DOHH2 (cell line): ENCODE data around the gene VANGL2.

Source experiments
- H3F3A ChIP-seq: fragments of 200-600 bp; sonication (generic), shearing (Covaris generic); 2 replicates; pipeline ENCODE4 v1.6.0; 2016; ENCODE audit warnings: antibody characterized with exemption, mild to moderate bottlenecking; ENCODE audit not compliant: control insufficient read depth, insufficient read depth
- H3K27ac ChIP-seq: fragments of 200-600 bp; sonication (generic); 2 replicates; pipeline ENCODE4 v1.5.1; 2014; ENCODE audit warnings: low read depth, mild to moderate bottlenecking, low read length, moderate library complexity
- H3K27me3 ChIP-seq: fragments of 200-600 bp; sonication (generic); 2 replicates; pipeline ENCODE4 v1.6.1; 2014; ENCODE audit warnings: mild to moderate bottlenecking, low read length, mixed read lengths; ENCODE audit not compliant: control insufficient read depth
- H3K36me3 ChIP-seq: fragments of 200-600 bp; sonication (generic); 2 replicates; pipeline ENCODE4 v1.6.1; 2014; ENCODE audit warnings: mild to moderate bottlenecking, low read length, moderate library complexity, mixed read lengths; ENCODE audit not compliant: control insufficient read depth
- H3K4me1 ChIP-seq: fragments of 200-600 bp; sonication (generic); 2 replicates; pipeline ENCODE4 v1.6.1; 2014; ENCODE audit warnings: mild to moderate bottlenecking, low read length, mixed read lengths; ENCODE audit not compliant: control insufficient read depth
- H3K4me2 ChIP-seq: fragments of 200-600 bp; sonication (generic); 2 replicates; pipeline ENCODE4 v1.6.0; 2014; ENCODE audit warnings: mild to moderate bottlenecking, low read length, moderate library complexity
- H3K4me3 ChIP-seq: fragments of 200-600 bp; sonication (generic); 2 replicates; pipeline ENCODE4 v1.5.1; 2014; ENCODE audit warnings: mild to moderate bottlenecking, low read length, mixed read lengths
- H3K79me2 ChIP-seq: fragments of 200-600 bp; sonication (generic); 2 replicates; pipeline ENCODE4 v1.6.1; 2014; ENCODE audit warnings: mild to moderate bottlenecking, low read length, mixed read lengths; ENCODE audit not compliant: control insufficient read depth
- H3K9me2 ChIP-seq: fragments of 200-600 bp; sonication (generic); replicated peaks from 2 replicates; pipeline ENCODE4 v1.6.1; 2014; ENCODE audit warnings: mild to moderate bottlenecking, low read length, mixed read lengths; ENCODE audit not compliant: control insufficient read depth
- H3K9me3 ChIP-seq: fragments of 200-600 bp; sonication (generic); 2 replicates; pipeline ENCODE4 v1.6.1; 2014; ENCODE audit warnings: antibody characterized with exemption, low read length, mixed read lengths; ENCODE audit not compliant: control insufficient read depth, insufficient read depth
- H4K20me1 ChIP-seq: fragments of 200-600 bp; sonication (generic); 2 replicates; pipeline ENCODE4 v1.6.0; 2014; ENCODE audit warnings: low read depth, mild to moderate bottlenecking, antibody characterized with exemption, low read length, moderate library complexity; ENCODE audit not compliant: control insufficient read depth, insufficient read depth
- CTCF ChIP-seq: fragments of 200-600 bp; sonication (generic); IDR thresholded peaks from one replicate; pipeline ENCODE4 v1.5.1; 2014; ENCODE audit warnings: antibody characterized with exemption, mild to moderate bottlenecking, low read depth, low read length; ENCODE audit not compliant: poor library complexity, severe bottlenecking
- EZH2phosphoT487 ChIP-seq: fragments of 200-600 bp; sonication (generic); IDR thresholded peaks from 2 replicates; pipeline ENCODE4 v1.6.1; 2017; ENCODE audit warnings: borderline replicate concordance, mild to moderate bottlenecking, antibody characterized with exemption, low read length, moderate library complexity, mixed read lengths

VANGL2 gene

GRCh38 chr1:160366731-160367515, 33.4 kb upstream of the VANGL2 start, which contains the start of gene NHLH1:
Gene NHLH1, plus strand, starts transcription at chr1:160367071. Its CDS starts 3,661 bp downstream, at chr1:160370732.
- H3F3A ChIP-seq = no peaks in the 10 kb centered on the region
- no peaks in the 10 kb centered on the region for H3K79me2 ChIP-seq
- H3K4me3 ChIP-seq = no peak within 1 kb of the TSS
- no peaks in the 10 kb centered on the region for H3K4me1 ChIP-seq
- no peak within 1 kb of the TSS for H3K27ac ChIP-seq
- H3K4me2 ChIP-seq = no peak within 1 kb of the TSS
- no peaks in the 10 kb centered on the region for H3K36me3 ChIP-seq
- H3K27me3 ChIP-seq = peaks cover 20% of the 10 kb centered on the region
- TF ChIP-seq CTCF (no peak), EZH2phosphoT487 (no peak)
- H4K20me1 ChIP-seq = no peaks in the 10 kb centered on the region
- no peaks in the 10 kb centered on the region for H3K9me2 ChIP-seq
- no peaks in the 10 kb centered on the region for H3K9me3 ChIP-seq

- H3K4me1 ChIP-seq = no peaks in the 10 kb centered on the region
- no peaks in the 10 kb centered on the region for H3K9me2 ChIP-seq
- H3K79me2 ChIP-seq = no peaks in the 10 kb centered on the region
- H3F3A ChIP-seq = no peaks in the 10 kb centered on the region
- peaks cover 20% of the 10 kb centered on the region for H3K27me3 ChIP-seq
- TF ChIP-seq EZH2phosphoT487 (no peak), CTCF (no peak)
- H3K27ac ChIP-seq = no peak overlapping the region
- no peak overlapping the region for H3K4me2 ChIP-seq
- no peaks in the 10 kb centered on the region for H4K20me1 ChIP-seq
- H3K4me3 ChIP-seq = no peak overlapping the region
- H3K36me3 ChIP-seq = no peaks in the 10 kb centered on the region
- H3K9me3 ChIP-seq = no peaks in the 10 kb centered on the region
Measured at GRCh38 chr1:160367516-160367900, 32.9 kb upstream of the VANGL2 start.

GRCh38 chr1:160367934-160368923, 32.1 kb upstream of the VANGL2 start:
- no peaks in the 10 kb centered on the region for H3F3A ChIP-seq
- no peak overlapping the region for H3K27ac ChIP-seq
- no peaks in the 10 kb centered on the region for H3K36me3 ChIP-seq
- no peak overlapping the region for H3K4me3 ChIP-seq
- H3K9me2 ChIP-seq = no peaks in the 10 kb centered on the region
- H4K20me1 ChIP-seq = no peaks in the 10 kb centered on the region
- H3K4me1 ChIP-seq = no peaks in the 10 kb centered on the region
- H3K4me2 ChIP-seq = no peak overlapping the region
- peaks cover 20% of the 10 kb centered on the region for H3K27me3 ChIP-seq
- no peaks in the 10 kb centered on the region for H3K79me2 ChIP-seq
- no peak for TF ChIP-seq EZH2phosphoT487
- no peak for TF ChIP-seq CTCF
- no peaks in the 10 kb centered on the region for H3K9me3 ChIP-seq
